HEK293 (cell line): ENCODE data around the gene LIN52.
A peak's percentile ranks its signal among the peaks of the same experiment; 100 is the strongest.

ENCODE experiments used
- ATF2 ChIP-seq: fragments of 450-650 bp; formaldehyde crosslinking; IDR thresholded peaks from 2 replicates; pipeline ENCODE4 v1.5.1; 2016; ENCODE audit warnings: missing biosample characterization, missing genetic modification characterization, low read depth
- FEZF1 ChIP-seq: fragments of 450-650 bp; formaldehyde crosslinking; IDR thresholded peaks from 2 replicates; pipeline ENCODE4 v1.5.1; 2016; ENCODE audit warnings: missing biosample characterization, missing genetic modification characterization
- GLI4 ChIP-seq: fragments of 450-650 bp; formaldehyde crosslinking; IDR thresholded peaks from 2 replicates; pipeline ENCODE4 v1.5.1; 2016; ENCODE audit warnings: missing biosample characterization, missing genetic modification characterization
- GLIS1 ChIP-seq: fragments of 450-650 bp; formaldehyde crosslinking; IDR thresholded peaks from 2 replicates; pipeline ENCODE4 v1.5.1; 2016; ENCODE audit warnings: missing biosample characterization, missing genetic modification characterization
- INSM2 ChIP-seq: fragments of 450-650 bp; formaldehyde crosslinking; IDR thresholded peaks from 2 replicates; pipeline ENCODE4 v1.5.1; 2016; ENCODE audit warnings: missing biosample characterization, missing genetic modification characterization
- PRDM1 ChIP-seq: fragments of 450-650 bp; formaldehyde crosslinking; IDR thresholded peaks from 2 replicates; pipeline ENCODE4; 2016; ENCODE audit warnings: missing biosample characterization, missing genetic modification characterization
- RBAK ChIP-seq: fragments of 450-650 bp; formaldehyde crosslinking; IDR thresholded peaks from 2 replicates; pipeline ENCODE4 v1.5.1; 2016; ENCODE audit warnings: missing biosample characterization, missing genetic modification characterization
- SCRT1 ChIP-seq: fragments of 450-650 bp; formaldehyde crosslinking; IDR thresholded peaks from 2 replicates; pipeline ENCODE4 v1.5.1; 2016; ENCODE audit warnings: missing biosample characterization, missing genetic modification characterization, borderline replicate concordance
- ZBTB6 ChIP-seq: fragments of 450-650 bp; formaldehyde crosslinking; IDR thresholded peaks from 2 replicates; pipeline ENCODE4 v1.5.1; 2017; ENCODE audit warnings: missing biosample characterization, missing genetic modification characterization
- ZFP69B ChIP-seq: fragments of 450-650 bp; formaldehyde crosslinking; IDR thresholded peaks from 2 replicates; pipeline ENCODE4 v1.5.1; 2016; ENCODE audit warnings: missing biosample characterization, missing genetic modification characterization
- ZNF112 ChIP-seq: fragments of 450-650 bp; formaldehyde crosslinking; IDR thresholded peaks from 2 replicates; pipeline ENCODE4 v1.5.0; 2017; ENCODE audit warnings: missing biosample characterization, missing genetic modification characterization
- ZNF16 ChIP-seq: fragments of 450-650 bp; formaldehyde crosslinking; IDR thresholded peaks from 2 replicates; pipeline ENCODE4 v1.5.1; 2016; ENCODE audit warnings: low read depth, missing biosample characterization, missing genetic modification characterization
- ZNF211 ChIP-seq: fragments of 450-650 bp; formaldehyde crosslinking; IDR thresholded peaks from 2 replicates; pipeline ENCODE4 v1.5.1; 2016; ENCODE audit warnings: low read depth, missing biosample characterization, missing genetic modification characterization
- ZNF24 ChIP-seq: fragments of 450-650 bp; formaldehyde crosslinking; IDR thresholded peaks from 2 replicates; pipeline ENCODE4 v1.5.1; 2016; ENCODE audit warnings: missing biosample characterization, missing genetic modification characterization
- ZNF248 ChIP-seq: fragments of 450-650 bp; formaldehyde crosslinking; IDR thresholded peaks from 2 replicates; pipeline ENCODE4 v1.5.1; 2017; ENCODE audit warnings: missing biosample characterization, missing genetic modification characterization
- ZNF350 ChIP-seq: fragments of 450-650 bp; formaldehyde crosslinking; IDR thresholded peaks from 2 replicates; pipeline ENCODE4 v1.5.0; 2017; ENCODE audit warnings: missing biosample characterization, mild to moderate bottlenecking, missing genetic modification characterization
- ZNF354C ChIP-seq: fragments of 450-650 bp; formaldehyde crosslinking; IDR thresholded peaks from 2 replicates; pipeline ENCODE4 v1.5.1; 2016; ENCODE audit warnings: missing biosample characterization, missing genetic modification characterization, low read depth, borderline replicate concordance
- ZNF404 ChIP-seq: fragments of 450-650 bp; formaldehyde crosslinking; IDR thresholded peaks from 2 replicates; pipeline ENCODE4 v1.5.1; 2017; ENCODE audit warnings: missing biosample characterization, missing genetic modification characterization
- ZNF433 ChIP-seq: fragments of 450-650 bp; formaldehyde crosslinking; IDR thresholded peaks from 2 replicates; pipeline ENCODE4 v1.5.1; 2016; ENCODE audit warnings: missing biosample characterization, missing genetic modification characterization, low read depth
- ZNF513 ChIP-seq: fragments of 450-650 bp; IDR thresholded peaks from 2 replicates; pipeline ENCODE4 v1.5.1; 2018; ENCODE audit warnings: missing biosample characterization, missing genetic modification characterization
- ZNF518A ChIP-seq: fragments of 450-650 bp; formaldehyde crosslinking; conservative IDR thresholded peaks from 2 replicates; pipeline ENCODE4 v1.5.1; 2016; ENCODE audit warnings: low read depth, missing biosample characterization, missing genetic modification characterization
- ZNF571 ChIP-seq: fragments of 450-650 bp; formaldehyde crosslinking; IDR thresholded peaks from 2 replicates; pipeline ENCODE4 v1.5.0; 2017; ENCODE audit warnings: missing biosample characterization, missing genetic modification characterization
- ZNF664 ChIP-seq: fragments of 450-650 bp; formaldehyde crosslinking; IDR thresholded peaks from 2 replicates; pipeline ENCODE4 v1.5.1; 2016; ENCODE audit warnings: missing biosample characterization, missing genetic modification characterization
- ZNF677 ChIP-seq: fragments of 450-650 bp; IDR thresholded peaks from 2 replicates; pipeline ENCODE4 v1.5.0; 2018; ENCODE audit warnings: missing biosample characterization, mild to moderate bottlenecking, missing genetic modification characterization, moderate library complexity
- ZNF704 ChIP-seq: fragments of 450-650 bp; formaldehyde crosslinking; IDR thresholded peaks from 2 replicates; pipeline ENCODE4 v1.5.1; 2016; ENCODE audit warnings: missing biosample characterization, missing genetic modification characterization
- ZNF76 ChIP-seq: fragments of 450-650 bp; formaldehyde crosslinking; IDR thresholded peaks from 2 replicates; pipeline ENCODE4; 2016; ENCODE audit warnings: low read depth, missing biosample characterization, missing genetic modification characterization, borderline replicate concordance
- ZNF791 ChIP-seq: fragments of 450-650 bp; formaldehyde crosslinking; IDR thresholded peaks from 2 replicates; pipeline ENCODE4 v1.5.1; 2016; ENCODE audit warnings: missing biosample characterization, missing genetic modification characterization
- ZSCAN4 ChIP-seq: fragments of 450-650 bp; formaldehyde crosslinking; IDR thresholded peaks from 2 replicates; pipeline ENCODE4 v1.5.1; 2017; ENCODE audit warnings: missing biosample characterization, missing genetic modification characterization

The LIN52 gene

GRCh38 chr14:74140374-74140850, 55.7 kb downstream of the LIN52 start (continued):
- TF ChIP-seq ZNF16 (tag by site-specific recombination) (no peak), ZNF24 (tag by site-specific recombination) (peak; percentile 98), ZBTB6 (peak; percentile 93), ZNF211 (tag by site-specific recombination) (no peak), ZNF350 (no peak), ZNF513 (peak; percentile 65), ZNF704 (tag by site-specific recombination) (no peak), GLIS1 (tag by site-specific recombination) (peak; percentile 86), ZNF664 (tag by site-specific recombination) (peak; percentile 38; the same call in 1 of the 2 replicates), PRDM1 (tag by site-specific recombination) (no peak), ZSCAN4 (peak; percentile 63; the same call in 1 of the 2 replicates), RBAK (no peak), ATF2 (tag by site-specific recombination) (peak; percentile 53; the same call in 1 of the 2 replicates), ZNF677 (tag by site-specific recombination) (no peak), ZNF112 (tag by site-specific recombination) (no peak), ZNF248 (tag by site-specific recombination) (no peak), ZNF571 (tag by site-specific recombination) (no peak), ZNF354C (0 out of 2 replicates have a peak, but pooled peaks have one; percentile 20), ZNF433 (tag by site-specific recombination) (no peak), ZNF791 (no peak), GLI4 (no peak), ZNF518A (peak; percentile 61; the same call in 1 of the 2 replicates), FEZF1 (tag by site-specific recombination) (peak; percentile 99), SCRT1 (tag by site-specific recombination) (peak; percentile 84), ZNF404 (tag by site-specific recombination) (no peak), INSM2 (tag by site-specific recombination) (peak; percentile 94), ZNF76 (tag by site-specific recombination) (peak; percentile 57; the same call in 1 of the 2 replicates), ZFP69B (tag by site-specific recombination) (peak; percentile 76; the same call in 1 of the 2 replicates)
